Stimulated activated CD8-positive, alpha-beta memory T cell treated with anti-CD3 and anti-CD28 coated beads, Interleukin-4, amount 100 ng/mL, for 24 hours (primary cell): ENCODE results near the gene MEX3D.

Experiments
- DNase-seq: peaks from one replicate; pipeline ENCODE4 v3.0.0-alpha.2; 2020; ENCODE audit warnings: low read depth

Gene MEX3D

GRCh38 chr19:1568320-1569019 is at the start of gene MEX3D:
TSS of gene MEX3D (minus strand) at chr19:1568325. CDS start at chr19:1568058, 267 bp downstream.
- DNase-seq = peak; percentile 74

GRCh38 chr19:1616875-1617274 is 48.8 kb upstream of the MEX3D start:
- DNase-seq = no peak

- DNase-seq = no peak
These were observed 48.3 kb upstream of the MEX3D start for GRCh38 chr19:1616396-1616795.

- no peak for DNase-seq
These were observed 47.1 kb upstream of the MEX3D start for GRCh38 chr19:1615156-1615765.

GRCh38 chr19:1613808-1614570 is 45.9 kb upstream of the MEX3D start:
- no peak for DNase-seq

- DNase-seq = no peak
These were observed 45.0 kb upstream of the MEX3D start for GRCh38 chr19:1613146-1613545.

GRCh38 chr19:1612114-1613086 is 44.3 kb upstream of the MEX3D start:
- DNase-seq = no peak

- DNase-seq = no peak
These were observed 43.2 kb upstream of the MEX3D start for GRCh38 chr19:1611353-1611752.

GRCh38 chr19:1610579-1610978 is 42.5 kb upstream of the MEX3D start:
- no peak for DNase-seq

- DNase-seq = no peak
These were observed 41.8 kb upstream of the MEX3D start for GRCh38 chr19:1609680-1610474.

GRCh38 chr19:1609103-1609396 is 40.9 kb upstream of the MEX3D start:
- DNase-seq = no peak

GRCh38 chr19:1608359-1609102 is 40.4 kb upstream of the MEX3D start:
- no peak for DNase-seq

GRCh38 chr19:1606138-1606651 is 38.1 kb upstream of the MEX3D start:
- no peak for DNase-seq

GRCh38 chr19:1605236-1606137 is 37.4 kb upstream of the MEX3D start, which contains the start of gene UQCR11:
TSS of gene UQCR11 (minus strand) at chr19:1605462. CDS start at chr19:1605409, 53 bp downstream.
- peak; percentile 93 for DNase-seq

GRCh38 chr19:1602091-1602707 is 34.1 kb upstream of the MEX3D start:
- DNase-seq = no peak

- DNase-seq = no peak
These were observed 33.5 kb upstream of the MEX3D start for GRCh38 chr19:1601613-1602064.

- no peak for DNase-seq
These were observed 31.3 kb upstream of the MEX3D start for GRCh38 chr19:1599460-1599846.

- DNase-seq = no peak
These were observed 30.8 kb upstream of the MEX3D start for GRCh38 chr19:1598777-1599459.
